Fibroblast of lung (primary cell): ENCODE measurements around the gene OR8H2. TPM values are rescaled to one million over a fixed set of nuclear protein-coding genes. Genes with fewer than 3 reads are reported as not detected.
"Not testable (repeated sequence)": the region's sequence is repeated elsewhere in the genome, so short reads cannot be mapped to it uniquely, and the experiment has no call there.

Experiments used
- DNase-seq, 2 donors: peaks; one replicate each; pipeline versions ENCODE4 v3.0.0 to v3.0.0-alpha.2; 2010; ENCODE audit warnings: low read depth in 2 of 2
- H2AFZ ChIP-seq: 2 replicates; pipeline ENCODE4 v1.5.1; 2012; ENCODE audit warnings: low read length, control low read depth, inconsistent platforms
- H3K27ac ChIP-seq: 2 replicates; pipeline ENCODE4 v1.5.1; 2011; ENCODE audit warnings: low read length, control low read depth; ENCODE audit not compliant: insufficient read depth
- H3K27me3 ChIP-seq: 2 replicates; pipeline ENCODE4 v1.5.1; 2011; ENCODE audit warnings: mild to moderate bottlenecking, low read length; ENCODE audit not compliant: control insufficient read depth, insufficient read depth
- H3K36me3 ChIP-seq: 2 replicates; pipeline ENCODE4 v1.5.1; 2011; ENCODE audit warnings: low read length; ENCODE audit not compliant: control insufficient read depth, insufficient read depth
- H3K4me1 ChIP-seq: 2 replicates; pipeline ENCODE4 v1.5.1; 2011; ENCODE audit warnings: low read length; ENCODE audit not compliant: control insufficient read depth, insufficient read depth; ENCODE audit errors: extremely low read depth
- H3K4me2 ChIP-seq: 2 replicates; pipeline ENCODE4 v1.5.1; 2011; ENCODE audit warnings: low read length, control low read depth; ENCODE audit not compliant: insufficient read depth; ENCODE audit errors: extremely low read depth
- H3K4me3 ChIP-seq, 4 experiments: fragments of 200-600 bp in 1 of 4; sonication (generic) in 1 of 4; replicated peaks in 1 of 4; 2 replicates each; pipeline ENCODE4 v1.5.1; 2011 to 2016; ENCODE audit warnings: low read length in 4 of 4, low read depth in 3 of 4, mild to moderate bottlenecking in 3 of 4, control low read depth in 2 of 4, inconsistent platforms in 1 of 4, mixed read lengths in 1 of 4; ENCODE audit not compliant: insufficient read depth in 1 of 4; ENCODE audit errors: control extremely low read depth in 1 of 4
- H3K79me2 ChIP-seq: 2 replicates; pipeline ENCODE4 v1.5.1; 2012; ENCODE audit warnings: mild to moderate bottlenecking, low read length, inconsistent platforms; ENCODE audit not compliant: control insufficient read depth, insufficient read depth
- H3K9ac ChIP-seq: 2 replicates; pipeline ENCODE4 v1.5.1; 2011; ENCODE audit warnings: mild to moderate bottlenecking, low read length, control low read depth; ENCODE audit not compliant: insufficient read depth
- H3K9me3 ChIP-seq: 2 replicates; pipeline ENCODE4 v1.5.1; 2012; ENCODE audit warnings: low read depth, low read length; ENCODE audit not compliant: control insufficient read depth, insufficient read depth
- H4K20me1 ChIP-seq: 2 replicates; pipeline ENCODE4 v1.5.1; 2011; ENCODE audit warnings: low read length; ENCODE audit not compliant: control insufficient read depth, insufficient read depth; ENCODE audit errors: extremely low read depth
- CTCF ChIP-seq, 2 donors: IDR thresholded peaks in 1 of 2; conservative IDR thresholded peaks in 1 of 2; 1 replicate in 1 of 2; 2 replicates in 1 of 2; pipeline ENCODE4 v1.5.1; 2011 to 2012; ENCODE audit warnings: low read length in 2 of 2, control low read depth in 1 of 2, inconsistent platforms in 1 of 2, low read depth in 1 of 2, mild to moderate bottlenecking in 1 of 2
- EZH2 ChIP-seq: IDR thresholded peaks from 2 replicates; pipeline ENCODE4 v1.5.1; 2012; ENCODE audit warnings: low read length, control low read depth, mild to moderate bottlenecking; ENCODE audit errors: missing control alignments
- polyA plus RNA-seq, 2 donors: library from polyadenylated mRNA; depleted of rRNA in 1 of 2; stranded (reverse) in 1 of 2; unstranded in 1 of 2; fragments of >200 nt; gene quantifications; 2 replicates each; pipeline ENCODE4 v1.2.1, GENCODE V29; 2011 to 2012; ENCODE audit warnings: missing spikeins in 1 of 2
- total RNA-seq: library from RNA; depleted of rRNA; stranded (reverse); fragments of >200 nt; gene quantifications from 2 replicates; pipeline ENCODE4 v1.2.1, GENCODE V29; 2014

OR8H2 gene
- total and polyA plus RNA-seq, 2 donors (not counting 1 experiment from before 2014, with no cell fraction given) = not detected

DNA sequence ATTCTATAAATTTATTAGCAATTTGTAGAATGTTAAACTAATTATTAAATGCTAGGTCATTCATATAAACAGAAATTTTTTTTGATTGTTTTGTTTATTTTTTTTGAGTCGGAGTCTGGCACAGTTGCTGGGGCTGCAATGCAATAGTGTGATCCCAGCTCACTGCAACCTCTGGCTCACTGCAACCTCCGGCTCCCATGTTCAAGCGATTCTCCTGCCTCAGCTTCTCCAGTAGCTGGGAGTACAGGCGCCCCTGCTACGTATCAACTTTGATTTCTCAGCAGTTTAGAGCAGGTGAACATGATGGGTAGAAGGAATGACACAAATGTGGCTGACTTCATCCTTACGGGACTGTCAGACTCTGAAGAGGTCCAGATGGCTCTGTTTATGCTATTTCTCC, 18.6 kb downstream of the OR8H2 start, which contains the start of gene OR8H3:
Gene OR8H3 (plus strand): TSS at position 301 of the 400 bp plus-strand sequence. CDS start 0 bp downstream, at position 301.
- Histone ChIP-seq H3K9ac (no peak within 1 kb of the TSS), H3K27me3 (no peaks in the 10 kb centered on the region), H3K9me3 (no peaks in the 10 kb centered on the region), H3K36me3 (no peaks in the 10 kb centered on the region), H3K4me3 (no peak within 1 kb of the TSS), H3K79me2 (no peaks in the 10 kb centered on the region), H3K4me1 (no peaks in the 10 kb centered on the region), H4K20me1 (no peaks in the 10 kb centered on the region), H3K4me2 (no peak within 1 kb of the TSS), H2AFZ (no peak within 1 kb of the TSS), H3K27ac (no peak within 1 kb of the TSS)
- no peak for TF ChIP-seq CTCF (conservative IDR thresholded peaks at IDR 0.05 in 1 of 2, IDR thresholded peaks at IDR 0.05 in 1 of 2; ENCODE audit: low read depth in 1 of 2, low read length in 2 of 2)
- TF ChIP-seq EZH2 = no peak
- DNase-seq = no peak

- TF ChIP-seq EZH2 (no peak), CTCF (conservative IDR thresholded peaks at IDR 0.05 in 1 of 2, IDR thresholded peaks at IDR 0.05 in 1 of 2; ENCODE audit: low read depth in 1 of 2, low read length in 2 of 2) (no peak)
- no peaks in the 10 kb centered on the region for H3K4me1 ChIP-seq
These were observed 36.7 kb downstream of the OR8H2 start, which contains the start of gene OR8J3 for GRCh38 chr11:56140151-56140661. Gene OR8J3 (minus strand): TSS chr11:56140201. CDS start chr11:56137718, 2,483 bp downstream.

GRCh38 chr11:56143681-56144080, 40.2 kb downstream of the OR8H2 start:
- not testable (repeated sequence) for DNase-seq, H3K4me3 ChIP-seq, H3K9me3 ChIP-seq, H3K79me2 ChIP-seq, H3K9ac ChIP-seq, H3K36me3 ChIP-seq, H3K27me3 ChIP-seq, H2AFZ ChIP-seq, H3K4me1 ChIP-seq, H4K20me1 ChIP-seq, H3K4me2 ChIP-seq, H3K27ac ChIP-seq

More at GRCh38 chr11:56140151-56140661, 36.7 kb downstream of the OR8H2 start, which contains the start of gene OR8J3:
- no peaks in the 10 kb centered on the region for H3K9me3 ChIP-seq
- H3K79me2 ChIP-seq = no peaks in the 10 kb centered on the region
- no peak within 1 kb of the TSS for H3K27ac ChIP-seq
- no peaks in the 10 kb centered on the region for H3K27me3 ChIP-seq
- H2AFZ ChIP-seq = no peak within 1 kb of the TSS
- no peak for DNase-seq
- no peak within 1 kb of the TSS for H3K4me2 ChIP-seq
- H3K9ac ChIP-seq = no peak within 1 kb of the TSS
- H4K20me1 ChIP-seq = no peaks in the 10 kb centered on the region
- H3K36me3 ChIP-seq = no peaks in the 10 kb centered on the region
- H3K4me3 ChIP-seq = no peak within 1 kb of the TSS
